ENCODE measurements around the gene REEP2.
A peak's percentile ranks its signal among the peaks of the same experiment; 100 is the strongest.

Gene REEP2

DNA sequence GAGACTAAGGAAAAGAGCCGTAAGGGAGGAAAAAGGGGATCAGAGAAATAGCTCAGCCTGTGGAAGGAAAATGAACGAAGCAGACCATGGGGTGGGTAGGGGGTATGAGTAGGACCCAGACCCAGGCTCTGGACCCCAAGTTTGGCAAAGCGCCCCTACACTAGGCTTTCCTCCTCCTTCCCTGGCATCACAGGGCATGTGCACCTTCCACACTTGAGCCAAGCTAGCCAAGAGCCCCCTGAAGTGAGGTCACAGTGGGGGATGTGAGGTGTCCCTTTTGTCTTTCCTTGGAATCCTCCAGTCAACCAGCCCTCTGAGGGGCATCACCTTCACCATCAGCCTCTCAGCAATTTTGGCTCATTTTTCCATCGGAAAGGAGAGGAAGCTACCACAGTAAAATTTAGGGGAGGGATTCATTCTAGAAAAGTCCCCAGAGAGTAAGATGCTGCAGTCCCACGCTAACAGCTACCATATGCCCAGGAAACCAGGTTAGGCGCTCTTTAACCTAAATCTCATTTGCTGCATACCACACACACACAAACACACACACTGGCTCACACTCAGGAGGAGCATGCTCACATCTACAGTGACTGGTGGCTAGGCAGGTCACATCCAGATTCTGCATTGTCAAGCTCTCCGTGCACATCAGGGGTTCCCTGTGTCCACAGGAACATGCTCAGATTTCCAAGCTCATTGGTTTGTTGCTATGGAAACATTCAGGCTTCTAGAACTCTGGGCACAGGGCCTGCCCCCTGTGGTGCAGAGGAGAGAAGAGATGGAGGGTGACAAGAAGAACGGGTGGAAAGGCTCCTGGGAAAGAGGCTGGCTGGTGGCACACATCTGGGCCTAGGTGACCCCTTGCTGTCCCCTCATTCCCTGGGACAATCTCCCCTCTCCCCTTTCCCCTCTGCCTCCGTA, 9.9 kb downstream of the REEP2 start:
- no peak for DNase-seq (ENCODE audit: low read depth, low spot score)

DNA sequence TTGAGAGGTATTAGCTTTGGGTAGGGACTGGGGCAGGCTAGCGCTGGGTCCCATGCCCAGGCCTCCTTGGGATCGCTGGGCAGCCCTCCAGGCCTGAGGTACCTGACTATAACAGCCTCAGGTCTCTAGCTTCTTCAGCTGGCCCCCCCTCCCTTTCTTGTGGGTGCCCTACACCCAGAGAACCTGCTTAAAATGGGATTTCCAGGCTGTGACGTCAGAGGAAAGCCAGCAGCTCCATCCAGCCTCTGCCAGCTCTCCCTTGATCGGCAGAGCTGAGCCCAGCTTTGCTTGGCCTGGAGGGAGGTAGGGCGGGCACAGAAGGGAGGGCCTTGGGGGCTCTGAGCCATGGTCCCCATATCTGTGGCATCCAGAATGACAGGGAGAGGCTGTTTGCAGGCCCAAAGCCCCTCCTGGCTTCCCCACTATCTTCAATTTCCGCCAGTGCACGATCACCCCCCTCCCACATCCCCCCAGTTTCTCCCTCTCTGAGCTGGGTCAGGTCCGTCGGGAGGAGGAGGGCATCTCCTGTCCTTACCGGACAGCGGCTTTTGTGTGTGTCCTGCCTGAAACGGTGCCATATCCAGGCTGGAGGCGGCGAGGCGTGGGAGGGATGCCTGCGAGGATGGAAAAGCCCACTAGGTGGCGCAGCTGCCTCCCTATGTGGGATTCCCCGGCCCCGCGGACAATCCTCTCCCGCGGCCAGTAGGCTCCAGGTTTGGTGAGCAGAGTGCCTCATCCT, 10.8 kb downstream of the REEP2 start:
- DNase-seq (ENCODE audit: low read depth, low spot score) = peak; percentile 57

DNA sequence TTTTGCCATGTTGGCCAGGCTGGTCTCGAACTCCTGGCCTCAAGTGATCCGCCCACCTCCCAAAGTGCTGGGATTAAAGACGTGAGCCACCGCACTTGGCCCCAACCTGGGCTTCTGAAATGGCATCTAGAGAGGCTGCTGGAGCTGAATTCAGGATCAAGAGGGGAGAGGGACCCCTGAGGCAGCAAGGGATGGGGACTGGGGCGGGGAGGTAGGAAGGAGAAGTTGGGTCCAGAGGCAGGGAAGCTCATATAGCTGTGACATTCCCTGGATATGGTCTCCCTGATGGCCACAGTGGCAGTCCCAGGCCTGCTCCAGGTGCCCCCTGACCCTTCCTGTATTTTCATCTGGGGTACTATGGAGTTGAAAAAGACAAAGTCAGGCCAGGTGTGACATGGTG, 12.1 kb downstream of the REEP2 start:
- DNase-seq (ENCODE audit: low read depth, low spot score) = no peak

DNA sequence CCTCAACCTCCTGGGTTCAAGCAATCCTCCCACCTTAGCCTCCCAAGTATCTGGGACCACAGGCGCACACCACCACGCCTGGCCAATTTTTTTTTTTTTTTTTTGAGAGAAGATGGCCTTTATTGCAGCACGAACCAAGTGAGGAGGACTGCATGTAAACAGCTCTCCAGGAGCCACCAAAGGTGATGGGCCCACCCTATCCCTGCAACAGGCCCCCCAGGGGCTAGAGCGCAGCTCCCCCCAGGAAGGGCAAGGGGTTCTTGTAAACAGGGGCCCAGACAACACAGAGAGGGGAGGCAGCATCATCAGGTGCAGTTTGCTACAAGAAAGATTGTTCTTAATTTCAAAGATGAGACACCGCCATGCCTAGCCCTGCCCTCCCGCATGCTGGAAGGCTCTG, 13.9 kb downstream of the REEP2 start:
- no peak for DNase-seq (ENCODE audit: low read depth, low spot score)

DNA sequence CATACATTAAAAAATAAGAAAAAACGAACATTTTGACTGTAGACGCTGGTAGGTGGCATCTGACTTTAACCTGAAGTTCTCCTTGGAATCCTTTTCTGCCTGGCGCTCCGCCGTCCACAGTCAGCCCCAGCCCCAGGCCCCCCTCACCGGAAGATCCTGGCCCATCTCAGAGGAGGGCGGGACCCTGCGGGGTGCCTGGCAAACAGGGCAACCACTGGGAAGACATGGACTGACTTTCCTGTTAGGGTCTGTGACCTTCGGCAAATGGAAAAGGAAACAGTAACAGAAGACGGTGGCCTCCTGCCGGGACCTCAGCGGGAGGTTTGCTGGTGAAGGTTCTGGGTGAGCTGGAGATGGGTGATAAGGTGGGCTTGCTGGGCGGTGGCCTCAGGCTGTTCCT, 14.7 kb downstream of the REEP2 start:
- no peak for DNase-seq (ENCODE audit: low read depth, low spot score)

DNA sequence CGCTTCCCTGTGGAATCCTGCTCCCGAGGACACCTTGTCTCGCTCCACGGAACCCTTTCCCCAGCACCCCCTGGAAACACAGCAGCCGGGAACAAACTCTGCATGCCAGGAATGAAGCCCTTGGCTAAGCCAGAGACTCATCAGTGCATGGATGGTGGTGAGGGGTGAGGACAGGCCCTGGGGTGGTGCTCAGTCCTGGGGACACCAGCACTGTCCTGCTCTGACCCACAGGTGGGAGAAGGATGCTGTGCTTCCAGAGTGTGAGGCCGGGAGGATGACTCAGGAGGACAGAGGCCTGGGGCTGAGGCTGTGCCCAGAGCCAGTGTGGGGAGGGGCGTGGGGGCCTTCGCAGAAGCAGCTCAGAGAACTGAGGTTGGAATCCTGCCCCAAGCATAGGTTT, 15.3 kb downstream of the REEP2 start:
- no peak for DNase-seq (ENCODE audit: low read depth, low spot score)

DNA sequence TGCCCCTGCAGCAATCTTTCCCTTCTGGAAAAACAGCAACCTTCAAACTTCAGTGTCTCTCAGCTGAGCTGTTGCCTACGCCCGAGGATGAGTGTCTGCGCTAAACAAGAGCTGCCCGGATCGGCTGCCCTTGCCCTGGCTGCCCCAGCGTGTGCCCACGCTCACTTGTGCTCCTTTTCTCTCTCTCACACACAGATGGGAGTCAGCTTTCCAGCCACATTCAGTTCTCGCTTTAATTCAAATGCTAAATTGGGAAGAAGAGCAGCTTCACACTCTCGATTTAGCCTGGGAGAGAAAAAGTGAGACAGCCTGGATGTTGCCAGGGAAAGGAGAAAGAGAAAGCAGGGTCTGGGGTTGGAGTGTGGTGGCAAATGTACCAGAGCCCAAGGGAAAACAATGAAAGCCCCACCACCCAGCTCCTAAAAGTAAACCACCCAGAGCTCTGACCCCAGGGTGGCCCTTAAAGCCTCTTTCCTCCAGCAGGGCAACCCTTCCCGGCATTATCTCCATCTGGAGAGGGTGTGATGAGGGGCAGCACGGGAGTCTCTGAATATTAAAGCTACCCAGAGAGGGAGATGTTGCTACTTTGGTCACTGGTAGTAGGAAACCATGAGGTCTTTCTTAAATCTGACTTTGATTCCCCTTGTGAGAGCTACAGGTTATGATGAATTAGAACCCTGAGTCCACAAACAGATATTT, 16.5 kb downstream of the REEP2 start:
- no peak for DNase-seq (ENCODE audit: low read depth, low spot score)

DNA sequence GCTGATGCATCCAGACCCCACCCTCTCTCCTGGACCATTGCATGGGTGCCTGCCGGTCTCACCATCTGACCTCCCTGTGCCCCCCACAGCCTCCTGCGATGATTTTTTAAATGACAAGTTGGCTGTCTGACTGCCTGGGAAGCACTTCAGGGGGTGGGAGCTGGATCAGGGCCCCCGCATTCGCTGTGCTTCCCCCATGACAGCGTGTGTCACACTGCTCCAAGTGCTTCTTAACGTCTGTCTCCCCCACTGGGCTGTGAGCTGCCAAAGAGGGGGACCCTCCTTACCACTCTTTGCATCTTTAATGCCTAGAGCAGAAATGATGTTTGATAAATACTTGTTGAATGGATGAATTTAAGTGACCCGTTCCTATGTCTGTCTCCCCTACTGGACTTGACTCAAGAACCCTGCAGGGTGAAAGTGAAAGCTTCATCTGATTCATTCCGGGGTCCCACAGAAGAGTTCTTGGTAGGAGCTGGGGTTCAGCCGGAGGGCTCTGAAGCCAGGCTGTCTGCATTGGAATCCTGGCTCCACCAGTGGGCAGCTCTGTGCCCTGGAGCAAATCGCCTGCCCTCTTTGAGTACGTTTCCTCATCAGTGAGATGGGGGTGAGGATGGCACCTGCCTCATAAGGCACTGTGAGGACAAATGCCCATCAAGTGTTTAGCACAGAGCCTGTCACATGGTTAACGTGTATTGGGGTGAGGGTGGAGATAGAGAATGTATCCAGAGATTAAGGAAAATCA, 18.8 kb downstream of the REEP2 start:
- DNase-seq (ENCODE audit: low read depth, low spot score) = no peak

DNA sequence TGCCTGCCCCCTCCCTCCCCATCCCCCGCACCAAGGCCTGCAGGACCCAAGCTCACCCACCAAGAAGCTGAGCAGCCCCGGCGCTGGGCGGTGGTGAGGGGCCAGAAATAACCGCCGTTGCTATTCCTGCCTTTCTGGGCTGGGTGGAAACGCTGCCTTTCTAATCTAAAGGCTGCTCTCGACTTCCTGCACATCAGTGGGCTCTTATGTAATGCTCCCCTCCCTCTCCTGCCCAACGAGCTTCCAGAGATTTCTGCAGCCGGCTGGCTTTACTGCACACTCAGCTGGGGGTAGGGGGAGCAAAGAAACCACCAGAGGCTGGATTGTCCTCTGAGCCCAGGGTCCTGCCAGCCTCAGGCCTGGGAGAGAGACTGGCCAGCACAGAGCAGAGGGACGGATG, 19.5 kb downstream of the REEP2 start:
- DNase-seq (ENCODE audit: low read depth, low spot score) = no peak

DNA sequence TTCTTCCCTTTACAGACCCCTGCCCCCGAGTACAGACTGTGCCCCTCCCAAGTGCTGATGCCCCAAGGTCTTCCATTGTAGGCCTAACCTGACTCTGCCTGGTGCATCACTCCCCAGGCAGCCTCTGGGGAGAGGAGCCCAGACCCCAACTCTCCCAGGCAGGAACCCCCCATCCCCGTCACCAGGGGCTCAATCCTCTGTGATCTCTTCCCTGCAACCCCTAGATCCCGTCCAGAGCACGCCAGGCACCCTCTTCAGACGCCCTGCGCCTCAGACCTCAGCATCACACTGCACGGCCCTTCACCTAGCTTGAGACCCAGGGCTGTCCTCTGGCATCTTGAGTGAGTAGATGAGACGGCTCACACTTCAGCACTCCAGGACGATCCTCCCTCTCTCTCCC, 20.0 kb downstream of the REEP2 start:
- no peak for DNase-seq (ENCODE audit: low read depth, low spot score)

DNA sequence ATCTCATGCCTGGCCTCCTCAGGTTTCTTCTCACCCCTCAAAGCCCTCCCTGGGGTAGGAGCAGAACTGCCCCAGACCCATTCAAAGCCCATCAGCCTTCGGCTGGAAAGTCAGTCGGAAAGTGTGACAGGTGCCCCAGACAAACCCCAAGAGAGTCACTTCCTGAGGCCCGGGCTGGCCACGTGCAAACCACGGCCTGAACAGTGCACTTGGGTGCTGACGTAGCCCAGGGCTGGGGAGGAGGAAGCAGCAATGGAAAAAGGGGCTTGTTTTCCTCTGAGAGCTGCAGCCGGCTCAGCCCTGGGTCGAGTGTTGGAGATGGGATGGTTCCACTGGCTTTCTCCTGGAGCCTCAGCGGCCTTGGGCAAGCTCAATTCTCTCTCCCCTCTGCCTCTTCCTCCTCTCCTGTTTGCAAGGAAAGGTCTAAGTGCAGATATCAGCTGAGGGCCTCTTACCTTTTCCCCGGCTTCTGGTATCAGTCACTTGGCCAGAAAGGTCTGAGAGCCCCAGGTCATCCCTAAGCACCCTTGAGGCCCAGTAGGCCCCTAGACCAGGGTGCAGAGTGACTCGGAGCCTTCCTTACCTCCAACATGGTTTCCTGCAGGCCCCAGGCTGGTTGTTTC, 20.6 kb downstream of the REEP2 start:
- peak; percentile 71 for DNase-seq (ENCODE audit: low read depth, low spot score)

DNA sequence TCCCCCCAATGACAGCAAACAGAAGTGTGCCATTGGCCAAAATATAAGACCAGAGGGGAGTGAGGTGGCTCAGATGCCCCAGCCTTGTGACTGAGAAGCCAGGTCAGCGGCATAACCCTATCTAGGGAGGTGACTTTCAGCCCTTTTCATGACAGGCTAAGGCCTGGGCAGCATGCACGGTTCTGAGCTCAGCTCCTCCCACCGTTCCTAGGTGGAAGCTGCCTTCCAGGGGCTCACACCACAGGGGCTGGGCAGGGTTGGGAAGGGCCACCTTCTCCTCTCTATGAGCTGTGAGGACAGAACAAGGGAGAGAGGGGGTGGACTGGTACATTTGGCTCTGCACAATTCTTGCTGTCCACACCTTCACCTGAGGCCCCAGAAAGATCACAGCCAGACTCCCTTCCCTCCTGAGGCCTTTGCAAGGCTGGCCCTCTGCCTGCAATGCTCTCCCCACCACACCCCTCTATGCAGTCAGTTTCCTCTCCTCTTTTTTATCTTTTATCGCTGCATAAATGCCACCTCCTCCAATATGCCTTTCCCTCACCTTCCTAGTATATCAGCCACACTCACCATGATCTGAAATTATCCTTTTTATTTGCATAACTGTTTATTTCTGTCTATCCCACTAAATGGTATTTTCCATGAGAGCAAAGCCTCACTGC, 21.3 kb downstream of the REEP2 start:
- no peak for DNase-seq (ENCODE audit: low read depth, low spot score)

DNA sequence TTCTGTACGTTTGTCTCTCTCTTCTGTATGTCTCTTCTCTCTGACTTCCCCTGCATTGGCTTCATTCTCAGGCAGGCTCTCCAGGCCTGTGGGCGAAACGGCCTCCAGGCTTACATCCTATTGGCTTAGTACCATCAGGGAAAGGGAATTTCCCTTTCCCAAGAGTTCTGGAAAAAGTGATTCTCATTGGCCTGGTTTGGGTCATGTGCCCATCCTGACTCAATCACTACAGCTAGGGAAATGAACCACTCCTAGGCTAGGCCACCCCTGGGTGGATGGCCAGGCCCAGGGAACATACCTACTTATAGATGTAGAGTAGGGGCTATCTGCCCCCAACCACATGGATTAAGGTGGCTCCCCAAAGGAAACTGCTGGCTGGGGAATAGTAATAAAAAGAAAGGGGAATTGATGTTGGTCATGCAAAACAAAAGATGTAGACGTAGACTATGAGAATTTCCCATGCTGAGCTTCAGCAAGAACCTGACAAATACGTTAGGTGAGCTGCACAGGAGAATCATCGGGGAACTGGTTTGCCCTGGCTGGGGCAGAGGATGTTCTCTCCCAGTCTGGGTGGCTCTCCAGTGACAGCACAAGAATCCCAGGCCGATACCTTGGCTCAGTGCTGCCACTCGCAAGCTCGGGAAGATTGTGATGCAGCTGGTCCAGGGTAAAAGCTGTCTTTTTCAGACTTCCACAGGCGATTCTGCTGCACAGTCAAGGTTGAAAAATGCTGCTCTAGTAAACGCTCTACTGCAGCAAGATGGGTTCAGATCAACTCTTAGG, 22.7 kb downstream of the REEP2 start:
- DNase-seq (ENCODE audit: low read depth, low spot score) = no peak

DNA sequence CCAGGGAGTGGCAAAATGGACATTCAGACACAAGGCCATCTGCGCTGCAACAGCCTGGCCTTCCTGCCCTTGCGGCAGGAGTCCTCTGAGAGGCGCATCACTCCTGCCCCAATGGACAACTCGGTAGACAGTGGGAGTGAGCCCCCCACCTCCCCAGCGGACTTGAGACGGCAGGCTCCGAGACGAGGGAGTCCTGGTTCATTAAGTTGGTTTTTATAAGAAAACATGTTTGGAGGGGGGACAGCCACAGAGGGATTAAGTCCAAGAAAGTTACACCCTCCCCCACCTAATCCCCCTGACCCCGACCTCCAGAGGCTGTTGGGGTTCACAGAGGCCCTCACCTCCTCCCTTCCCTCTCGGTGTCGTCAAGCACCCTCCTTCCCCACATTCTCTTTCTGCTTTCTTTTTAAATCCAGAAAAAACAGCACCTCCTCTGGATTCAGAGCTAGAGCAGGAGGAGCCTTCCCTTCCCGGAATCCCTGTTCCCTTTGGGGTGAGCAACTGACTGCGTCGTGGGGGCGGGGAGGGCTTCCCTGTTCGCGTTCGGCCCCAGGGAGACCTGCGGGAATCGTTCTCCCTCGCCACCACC, 24.7 kb downstream of the REEP2 start:
- no peak for DNase-seq (ENCODE audit: low read depth, low spot score)

DNA sequence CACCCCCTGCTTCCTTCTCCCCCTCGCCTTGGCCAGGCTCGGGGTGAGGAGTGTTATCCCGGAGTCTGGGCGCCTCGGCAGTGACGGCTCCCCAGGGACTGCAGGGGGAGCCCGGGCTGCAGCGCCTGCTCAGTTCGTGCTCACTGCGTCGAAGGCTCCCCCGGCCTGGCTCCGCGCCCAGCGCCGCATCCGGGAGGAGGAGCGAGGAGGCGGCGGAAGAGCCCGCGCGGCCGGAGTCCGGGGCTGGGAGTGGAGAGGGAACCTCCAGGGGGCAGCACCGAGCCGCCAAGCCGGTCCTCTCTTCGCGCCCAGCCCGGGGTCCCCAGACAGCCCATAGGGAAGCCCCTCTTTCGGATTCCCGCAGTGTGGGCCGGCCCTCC, 25.1 kb downstream of the REEP2 start:
- DNase-seq (ENCODE audit: low read depth, low spot score) = peak; percentile 80

DNA sequence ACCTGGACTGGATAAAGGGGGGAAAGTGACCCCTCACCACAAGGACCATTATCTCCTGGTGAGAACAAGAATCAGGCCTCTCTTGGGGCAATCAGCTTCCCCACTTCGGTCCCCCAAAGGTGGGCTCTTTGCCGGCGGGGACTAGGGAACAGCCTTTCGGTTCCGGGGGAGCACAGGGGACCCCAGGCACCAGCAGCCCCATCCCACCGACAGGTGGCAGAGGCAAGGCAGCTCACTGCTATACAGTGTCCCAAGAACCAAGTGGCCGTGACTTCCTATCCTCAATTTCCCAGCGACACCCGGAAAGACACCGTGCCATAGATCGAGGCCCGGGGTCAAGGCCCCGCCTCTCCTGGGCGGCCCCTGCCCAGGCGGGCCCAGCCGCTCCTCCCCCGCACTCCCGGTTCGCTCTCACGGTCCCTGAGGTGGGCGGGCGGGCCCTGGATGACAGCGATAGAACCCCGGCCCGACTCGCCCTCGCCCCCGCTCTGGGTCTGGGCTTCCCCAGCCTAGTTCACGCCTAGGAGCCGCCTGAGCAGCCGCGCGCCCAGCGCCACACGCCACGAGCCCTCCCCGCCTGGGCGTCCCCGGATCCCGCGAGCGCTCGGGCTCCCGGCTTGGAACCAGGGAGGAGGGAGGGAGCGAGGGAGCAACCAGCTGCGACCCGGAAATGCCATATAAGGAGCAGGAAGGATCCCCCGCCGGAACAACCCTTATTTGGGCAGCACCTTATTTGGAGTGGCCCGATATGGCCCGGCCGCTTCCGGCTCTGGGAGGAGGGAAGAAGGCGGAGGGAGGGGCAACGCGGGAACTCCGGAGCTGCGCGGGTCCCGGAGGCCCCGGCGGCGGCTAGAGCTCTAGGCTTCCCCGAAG, 25.8 kb downstream of the REEP2 start:
- peak; percentile 90 for DNase-seq (ENCODE audit: low read depth, low spot score)

DNA sequence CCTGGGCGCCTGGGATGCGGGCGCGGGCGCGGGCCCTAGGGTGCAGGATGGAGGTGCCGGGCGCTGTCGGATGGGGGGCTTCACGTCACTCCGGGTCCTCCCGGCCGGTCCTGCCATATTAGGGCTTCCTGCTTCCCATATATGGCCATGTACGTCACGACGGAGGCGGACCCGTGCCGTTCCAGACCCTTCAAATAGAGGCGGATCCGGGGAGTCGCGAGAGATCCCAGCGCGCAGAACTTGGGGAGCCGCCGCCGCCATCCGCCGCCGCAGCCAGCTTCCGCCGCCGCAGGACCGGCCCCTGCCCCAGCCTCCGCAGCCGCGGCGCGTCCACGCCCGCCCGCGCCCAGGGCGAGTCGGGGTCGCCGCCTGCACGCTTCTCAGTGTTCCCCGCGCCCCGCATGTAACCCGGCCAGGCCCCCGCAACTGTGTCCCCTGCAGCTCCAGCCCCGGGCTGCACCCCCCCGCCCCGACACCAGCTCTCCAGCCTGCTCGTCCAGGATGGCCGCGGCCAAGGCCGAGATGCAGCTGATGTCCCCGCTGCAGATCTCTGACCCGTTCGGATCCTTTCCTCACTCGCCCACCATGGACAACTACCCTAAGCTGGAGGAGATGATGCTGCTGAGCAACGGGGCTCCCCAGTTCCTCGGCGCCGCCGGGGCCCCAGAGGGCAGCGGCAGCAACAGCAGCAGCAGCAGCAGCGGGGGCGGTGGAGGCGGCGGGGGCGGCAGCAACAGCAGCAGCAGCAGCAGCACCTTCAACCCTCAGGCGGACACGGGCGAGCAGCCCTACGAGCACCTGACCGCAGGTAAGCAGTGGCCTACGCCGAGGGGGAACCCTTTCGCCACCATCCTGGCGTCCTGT, 26.6 kb downstream of the REEP2 start, which contains the start of gene EGR1:
TSS of gene EGR1 (plus strand) at position 219 of the 864 bp plus-strand sequence. CDS start at position 502, 283 bp downstream.
- DNase-seq (ENCODE audit: low read depth, low spot score) = peak; percentile 91

Data from activated naive CD8-positive, alpha-beta T cell treated with anti-CD3 and anti-CD28 coated beads, Interleukin-2, amount 50 U/mL, for 16 hours (primary cell).